Measurements from ENCODE around the gene BTN3A1. TPM values are rescaled to one million over a fixed set of nuclear protein-coding genes. Genes with fewer than 3 reads are reported as not detected.

Gene BTN3A1
- total RNA-seq (2022; extraction: Qiagen RNA extraction; ENCODE audit: low read depth), result 2.6 to 3.8 TPM (median 3.0 TPM) in 5 replicates

DNA sequence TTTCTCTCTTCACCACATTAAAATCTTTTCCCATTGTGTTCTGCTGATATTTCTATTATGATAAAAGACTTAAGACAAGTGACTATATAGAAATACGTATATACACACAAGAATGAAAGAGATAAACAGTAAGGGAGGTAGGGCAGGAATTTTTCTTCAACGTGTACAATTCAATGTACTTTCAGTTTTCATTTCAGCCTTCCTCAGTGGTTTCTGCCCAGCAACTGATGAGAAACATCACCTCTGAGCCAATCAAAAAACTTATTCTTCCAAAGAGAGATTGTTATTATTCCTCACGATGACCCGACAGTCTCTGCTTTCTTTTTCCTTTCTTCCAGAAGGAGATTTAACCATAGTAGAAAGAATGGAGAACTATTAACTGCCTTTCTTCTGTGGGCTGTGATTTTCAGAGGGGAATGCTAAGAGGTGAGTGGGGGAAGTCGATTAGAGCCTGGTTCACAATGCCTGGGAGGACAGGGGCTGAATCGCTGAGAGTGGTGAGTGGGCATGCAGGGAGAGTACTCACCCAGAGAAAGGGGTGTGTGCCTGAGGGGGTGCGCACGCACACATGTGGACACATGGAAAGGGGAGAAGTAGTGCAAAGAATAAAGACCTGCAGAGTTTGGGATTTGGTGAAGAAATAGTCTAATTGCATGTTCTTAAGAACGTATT is at the start of gene BTN3A1:
BTN3A1 (plus strand) TSS at position 289 of the 672 bp plus-strand sequence. CDS start 3,289 bp downstream, outside the sequence.

GRCh38 chr6:26457806-26458688 is 56.0 kb downstream of the BTN3A1 start, which contains the start of gene BTN2A1:
Gene BTN2A1 (plus strand): TSS chr6:26457955. CDS start chr6:26458637, 682 bp downstream.

Other genes starting within 250 kb of the BTN3A1 start
- 3.1 to 5.4 TPM (median 3.8 TPM) in 5 replicates for gene BTN3A2, start 37.1 kb upstream of the BTN3A1 start, total RNA-seq (2022; extraction: Qiagen RNA extraction; ENCODE audit: low read depth)
- gene BTN2A2, start 19.2 kb upstream of the BTN3A1 start, total RNA-seq (2022; extraction: Qiagen RNA extraction; ENCODE audit: low read depth), result 5.8 to 7.4 TPM (median 6.7 TPM) in 5 replicates
- 0.51 to 1.3 TPM (median 0.88 TPM) in 5 replicates for gene BTN3A3, start 38.2 kb downstream of the BTN3A1 start, total RNA-seq (2022; extraction: Qiagen RNA extraction; ENCODE audit: low read depth)
- gene BTN2A1, start 55.7 kb downstream of the BTN3A1 start, total RNA-seq (2022; extraction: Qiagen RNA extraction; ENCODE audit: low read depth), result 16.8 to 22.0 TPM (median 20.7 TPM) in 5 replicates
- gene BTN1A1, start 98.0 kb downstream of the BTN3A1 start, total RNA-seq (2022; extraction: Qiagen RNA extraction; ENCODE audit: low read depth), result not detected in 5 replicates
- 60.1 to 96.5 TPM (median 77.4 TPM) in 5 replicates for gene HMGN4, start 136.1 kb downstream of the BTN3A1 start, total RNA-seq (2022; extraction: Qiagen RNA extraction; ENCODE audit: low read depth)
- gene ABT1, start 194.7 kb downstream of the BTN3A1 start, total RNA-seq (2022; extraction: Qiagen RNA extraction; ENCODE audit: low read depth), result 10.5 to 14.3 TPM (median 13.2 TPM) in 5 replicates